Heart left ventricle (tissue), 16 donors: Measurements from ENCODE around the gene NOL7. TPM values are rescaled to one million over a fixed set of nuclear protein-coding genes. Genes with fewer than 3 reads are reported as not detected.

Experiments
- ATAC-seq, 4 donors: fragments of 200-7000 bp; cut with Tn5 transposase; one replicate each; pipeline ENCODE4 v1.9.1; 2020 to 2022; ENCODE audit warnings: moderate library complexity in 4 of 4, mild to moderate bottlenecking in 3 of 4, moderate number of reproducible peaks in 1 of 4
- DNase-seq, 5 donors: peaks; one replicate each; pipeline ENCODE4 v3.0.0-alpha.2; 2020
- H3K27ac ChIP-seq, 12 donors: fragments of 200-600 bp; sonication (generic) in 4 of 12; one replicate each; pipeline versions ENCODE4 v1.5.0 to v1.8.0; 2016 to 2022; ENCODE audit warnings: mild to moderate bottlenecking in 2 of 12
- H3K27me3 ChIP-seq, 9 donors: fragments of 200-600 bp; sonication (generic) in 2 of 9; one replicate each; pipeline versions ENCODE4 v1.5.1 to v1.8.0; 2016 to 2022; ENCODE audit warnings: mild to moderate bottlenecking in 3 of 9
- H3K36me3 ChIP-seq, 9 donors: fragments of 200-600 bp; sonication (generic) in 2 of 9; one replicate each; pipeline versions ENCODE4 v1.5.0 to v1.8.0; 2018 to 2022; ENCODE audit warnings: mild to moderate bottlenecking in 2 of 9
- H3K4me1 ChIP-seq, 12 donors: fragments of 200-600 bp; sonication (generic) in 4 of 12; one replicate each; pipeline versions ENCODE4 v1.5.0 to v1.8.0; 2016 to 2022; ENCODE audit warnings: mild to moderate bottlenecking in 3 of 12
- H3K4me3 ChIP-seq, 12 donors: fragments of 200-600 bp; sonication (generic) in 4 of 12; one replicate each; pipeline versions ENCODE4 v1.5.0 to v1.8.0; 2017 to 2022; ENCODE audit warnings: mild to moderate bottlenecking in 9 of 12, moderate library complexity in 4 of 12
- H3K9me3 ChIP-seq, 12 donors: fragments of 200-600 bp; sonication (generic) in 4 of 12; one replicate each; pipeline versions ENCODE4 v1.5.0 to v1.8.0; 2016 to 2022; ENCODE audit warnings: mild to moderate bottlenecking in 1 of 12
- POLR2A ChIP-seq, 2 donors: fragments of 450-650 bp; IDR thresholded peaks; one replicate each; pipeline ENCODE4 v1.6.1; 2017; ENCODE audit warnings: antibody characterized with exemption in 2 of 2, mild to moderate bottlenecking in 2 of 2, moderate library complexity in 2 of 2
- WGBS, 4 donors: extraction: QIAGEN DNeasy Blood & Tissue Kit in 2 of 4; methylation state at CpG; one replicate each; pipeline versions ENCODE4 v1.1.5 to v1.1.7; 2013 to 2018; 5-methylcytosine and 5-hydroxymethylcytosine counted together
- intact Hi-C, 10 donors: fragments of 100-400 bp; cut with DNase I; formaldehyde crosslinking; loops; one replicate each; pipeline versions ENCODE4 v1.11.1 to v1.14.2; 2022
- polyA plus RNA-seq, 2 donors: library from polyadenylated mRNA; stranded (reverse); fragments of 200-250 nt; gene quantifications; one replicate each; pipeline ENCODE4 v1.2.3, GENCODE V29; 2013
- total RNA-seq, 9 donors: library from RNA; depleted of rRNA in 2 of 9; stranded (reverse); fragments of >200 nt in 2 of 9; fragmentation: NEBNext Ultra II Directional in 3 of 9; extraction: Animal tissue kit (Norgen Biotek cat#: 25700) in 3 of 9; gene quantifications; one replicate each; pipeline versions ENCODE4 v1.1.0 to v1.2.4, GENCODE V29; 2016 to 2023
- TF ChIP-seq, protein P1 (sequence below), 12 donors: fragments of 200-600 bp; sonication (generic) in 4 of 12; IDR thresholded peaks; one replicate each; pipeline versions ENCODE4 v1.5.0 to v1.8.0; 2018 to 2022; ENCODE audit warnings: antibody characterized with exemption in 12 of 12, mild to moderate bottlenecking in 5 of 12
- donor health status: ischemic (EF 13 %, LVEDD 7.1; RV severe dilation, severe dysfunction).
- donor health status: healthy with polysubstance abuse.
- donor health status: DM: no; HTN: yes; CAD: no.
- donor health status: DM: no; HTN: no; CAD: no.
- donor health status: ischemic (EF 25% LVEDD 6.9; RV normal size, moderate dysfunction).
- donor health status: ischemic (EF 25% LVEDD 5.7; RV mildly dilated, moderate dysfunction).
- donor health status: healthy.
- donor health status: DM: yes; HTN: yes; CAD: no.
- donor health status: ischemic (EF 35%, LVEDD 5.7; RV mildly dilated, moderate dysfunction).
- donor health status: nonischemic (EF 11% LVEDD 7.7; RV severe dilation, severe dysfunction).
- donor health status: DM: yes; HTN: yes; CAD: no.
- donor health status: PGD.
- donor health status: ischemic (EF 29% LVEDD 5.4; RV normal size, mild dysfunction).
- donor health status: nonischemic (EF 23%, LVEDD 6.1; RV moderate dilation, normal function).

Gene NOL7
- total and polyA plus RNA-seq, 11 donors: 38.6 to 124 (median 54.6) TPM

DNA sequence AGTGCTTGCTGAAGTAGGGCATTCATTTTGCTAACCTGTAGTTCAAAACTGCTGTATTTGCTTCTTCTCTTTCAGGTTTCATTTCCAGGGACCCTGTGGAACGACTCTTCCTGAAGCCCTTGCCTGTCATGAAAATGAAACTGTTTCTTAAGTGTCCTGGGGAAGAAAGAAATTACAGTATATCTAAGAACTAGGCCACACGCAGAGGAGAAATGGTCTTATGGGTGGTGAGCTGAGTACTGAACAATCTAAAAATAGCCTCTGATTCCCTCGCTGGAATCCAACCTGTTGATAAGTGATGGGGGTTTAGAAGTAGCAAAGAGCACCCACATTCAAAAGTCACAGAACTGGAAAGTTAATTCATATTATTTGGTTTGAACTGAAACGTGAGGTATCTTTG is 3.4 kb upstream of the NOL7 start:
- H3K27me3 ChIP-seq: no peaks in the 10 kb centered on the region
- peaks cover 2 to 42% (median 24%) of the 10 kb centered on the region in 12 donors for H3K4me1 ChIP-seq
- H3K27ac ChIP-seq: peak overlapping the region; percentile 50 to 84 (median 74)
- TF ChIP-seq, protein P1, sequence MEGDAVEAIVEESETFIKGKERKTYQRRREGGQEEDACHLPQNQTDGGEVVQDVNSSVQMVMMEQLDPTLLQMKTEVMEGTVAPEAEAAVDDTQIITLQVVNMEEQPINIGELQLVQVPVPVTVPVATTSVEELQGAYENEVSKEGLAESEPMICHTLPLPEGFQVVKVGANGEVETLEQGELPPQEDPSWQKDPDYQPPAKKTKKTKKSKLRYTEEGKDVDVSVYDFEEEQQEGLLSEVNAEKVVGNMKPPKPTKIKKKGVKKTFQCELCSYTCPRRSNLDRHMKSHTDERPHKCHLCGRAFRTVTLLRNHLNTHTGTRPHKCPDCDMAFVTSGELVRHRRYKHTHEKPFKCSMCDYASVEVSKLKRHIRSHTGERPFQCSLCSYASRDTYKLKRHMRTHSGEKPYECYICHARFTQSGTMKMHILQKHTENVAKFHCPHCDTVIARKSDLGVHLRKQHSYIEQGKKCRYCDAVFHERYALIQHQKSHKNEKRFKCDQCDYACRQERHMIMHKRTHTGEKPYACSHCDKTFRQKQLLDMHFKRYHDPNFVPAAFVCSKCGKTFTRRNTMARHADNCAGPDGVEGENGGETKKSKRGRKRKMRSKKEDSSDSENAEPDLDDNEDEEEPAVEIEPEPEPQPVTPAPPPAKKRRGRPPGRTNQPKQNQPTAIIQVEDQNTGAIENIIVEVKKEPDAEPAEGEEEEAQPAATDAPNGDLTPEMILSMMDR (IDR thresholded peaks at IDR 0.05): no peak
- TF ChIP-seq POLR2A (IDR thresholded peaks at IDR 0.05): no peak
- intact Hi-C loops: loop anchor here in 5 of 10 donors (5.0 to 10.0 kb wide), 6 partner anchors 34 to 277 kb away; partner anchors contain the start of genes RANBP9 (in 1 of the 5) and SIRT5 (in 1 of the 5)
- ATAC-seq (peak in 1 of 4 donors; percentile 16), DNase-seq (no peak)
- 28 to 49% (median 41%) methylated on average over 4 of the region's 4 CpGs for WGBS, 4 donors
- peak overlapping the region in 4 of 12 donors; percentile 0 to 13 (median 4) for H3K4me3 ChIP-seq
- H3K9me3 ChIP-seq: no peaks in the 10 kb centered on the region
- peaks cover 0 to 22% (median 4%) of the 10 kb centered on the region in 9 donors for H3K36me3 ChIP-seq

DNA sequence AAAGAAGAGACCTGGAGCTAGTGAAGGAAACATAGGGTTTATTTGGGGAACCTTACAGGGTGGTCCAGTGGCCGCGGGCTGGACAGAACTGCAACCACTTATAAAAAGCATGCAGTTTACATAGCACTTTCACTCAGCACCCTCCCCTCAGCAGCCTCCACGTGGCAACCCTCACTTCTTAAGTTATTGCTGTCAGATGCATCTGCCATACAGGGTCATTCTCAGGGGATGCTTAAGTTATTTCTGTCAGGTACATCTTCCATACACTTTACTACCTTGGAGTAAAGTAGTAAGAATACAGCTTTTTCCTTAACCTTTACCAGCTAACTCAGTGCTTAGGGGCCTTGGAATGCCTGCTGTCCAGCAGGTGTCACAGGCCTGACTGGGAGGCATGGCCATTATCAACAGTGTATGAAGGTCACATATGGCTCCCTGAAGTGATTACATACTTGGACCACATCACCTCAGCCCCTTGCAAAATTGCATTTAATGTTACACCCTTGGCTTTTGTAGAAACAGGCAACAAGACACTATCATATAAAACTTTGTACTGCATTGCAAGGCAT is 2.0 kb upstream of the NOL7 start:
- intact Hi-C loops: loop anchor here in 5 of 10 donors (5.0 to 10.0 kb wide), 6 partner anchors 36 to 278 kb away; partner anchors contain the start of genes RANBP9 (in 1 of the 5) and SIRT5 (in 1 of the 5)
- H3K36me3 ChIP-seq: peaks cover 0 to 25% (median 17%) of the 10 kb centered on the region in 9 donors
- TF ChIP-seq POLR2A (IDR thresholded peaks at IDR 0.05): no peak
- TF ChIP-seq, protein P1 (IDR thresholded peaks at IDR 0.05): no peak
- ATAC-seq: no peak
- no peaks in the 10 kb centered on the region for H3K27me3 ChIP-seq
- no peaks in the 10 kb centered on the region for H3K9me3 ChIP-seq
- WGBS, 4 donors: 43 to 72% (median 52%) methylated on average over 3 of the region's 3 CpGs
- no peak for DNase-seq
- H3K4me1 ChIP-seq: peaks cover 3 to 48% (median 27%) of the 10 kb centered on the region in 12 donors
- H3K4me3 ChIP-seq: no peak overlapping the region
- H3K27ac ChIP-seq: peak overlapping the region in 5 of 12 donors; percentile 74 to 84 (median 80)

DNA sequence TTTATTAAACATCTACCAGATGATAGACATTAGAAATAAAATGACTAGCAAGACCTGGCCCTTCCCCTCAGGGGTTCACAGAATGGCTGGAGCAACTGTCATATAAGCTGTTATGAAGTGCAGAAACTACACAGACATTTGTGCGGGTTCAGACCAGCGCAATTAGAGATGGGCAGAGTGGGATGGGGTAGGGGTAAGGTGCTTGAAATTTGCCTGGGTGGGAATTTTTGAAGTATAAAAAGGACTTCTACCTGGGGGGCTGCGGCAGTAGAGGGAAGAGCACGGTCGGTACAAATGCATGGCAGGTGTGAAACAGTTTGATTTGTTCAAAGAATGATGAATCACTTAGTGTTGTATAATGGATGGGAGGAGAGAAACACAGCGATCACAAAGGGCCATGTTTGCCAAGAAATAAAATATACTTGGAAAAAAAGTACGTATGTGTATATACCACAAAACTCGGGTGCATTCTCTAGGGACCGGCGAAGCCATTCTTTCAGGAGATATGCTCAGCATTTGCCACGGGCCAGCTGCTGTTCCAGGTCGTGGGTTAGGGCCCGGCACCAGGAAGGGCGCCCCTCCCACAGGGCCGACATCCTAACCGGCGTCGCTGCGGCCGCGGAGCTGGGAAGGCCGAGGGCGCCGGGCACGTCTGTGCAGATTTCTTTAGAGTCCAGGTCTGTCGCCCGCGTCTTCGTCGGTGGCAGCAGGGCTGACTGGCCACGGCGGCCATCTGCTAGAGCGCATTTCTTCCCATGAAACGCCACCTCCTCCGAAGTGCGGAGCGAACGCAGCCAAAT is 809 bp upstream of the NOL7 start:
- peaks cover 3 to 48% (median 27%) of the 10 kb centered on the region in 12 donors for H3K4me1 ChIP-seq
- intact Hi-C loops: loop anchor here in 7 of 10 donors (2.0 to 10.0 kb wide), 8 partner anchors 37 to 280 kb away; partner anchors contain the start of genes RANBP9 (in 3 of the 7) and SIRT5 (in 2 of the 7)
- TF ChIP-seq, protein P1 (IDR thresholded peaks at IDR 0.05): no peak
- TF ChIP-seq POLR2A (IDR thresholded peaks at IDR 0.05): no peak

More for the DNA sequence above, 809 bp upstream of the NOL7 start:
- DNase-seq (peak in 2 of 5 donors; percentile 50 to 75), ATAC-seq (peak; percentile 28 to 61 (median 56))
- Histone ChIP-seq H3K36me3 (peaks cover 0 to 31% (median 26%) of the 10 kb centered on the region in 9 donors), H3K27me3 (no peaks in the 10 kb centered on the region), H3K9me3 (no peaks in the 10 kb centered on the region), H3K27ac (peak overlapping the region; percentile 75 to 94 (median 89)), H3K4me3 (peak overlapping the region; percentile 66 to 96 (median 83))
- WGBS, 4 donors: 7 to 16% (median 8%) methylated on average over 19 to 38 of the region's 38 CpGs
